Left renal cortex interstitium (tissue), 4 donors: ENCODE data around the gene FREY1. TPM values are rescaled to one million over a fixed set of nuclear protein-coding genes. Genes with fewer than 3 reads are reported as not detected.
"Not testable (repeated sequence)": the region's sequence is repeated elsewhere in the genome, so short reads cannot be mapped to it uniquely, and the experiment has no call there.

Experiments
- DNase-seq, 4 donors: peaks; one replicate each; pipeline ENCODE4 v3.0.0-alpha.2; 2013; ENCODE audit warnings: low read depth in 4 of 4, low spot score in 2 of 4, missing footprints in 1 of 4
- polyA plus RNA-seq, 4 donors: library from polyadenylated mRNA; unstranded; fragments of 120-200 nt; gene quantifications; one replicate each; pipeline ENCODE4 v1.2.1, GENCODE V29; 2013; ENCODE audit not compliant: insufficient read length in 4 of 4

Gene FREY1
- polyA plus RNA-seq, 4 donors: 0.31 to 1.4 (median 0.49) TPM; not detected in 1

- DNase-seq: peak; percentile 88 to 94 (median 92)
Measured at GRCh38 chr11:45917623-45918330, 10.7 kb upstream of the FREY1 start, which contains the start of gene PEX16. TSS of gene PEX16 (minus strand) at chr11:45917877. CDS start at chr11:45917811, 66 bp downstream.

- DNase-seq: no peak
Measured at GRCh38 chr11:45917286-45917622, 10.2 kb upstream of the FREY1 start.

GRCh38 chr11:45915446-45915845 is 8.4 kb upstream of the FREY1 start:
- no peak for DNase-seq

- DNase-seq: no peak
Measured at GRCh38 chr11:45913942-45914635, 7.0 kb upstream of the FREY1 start.

GRCh38 chr11:45913514-45913913 is 6.4 kb upstream of the FREY1 start:
- DNase-seq: no peak

GRCh38 chr11:45910623-45911022 is 3.6 kb upstream of the FREY1 start:
- DNase-seq: no peak

GRCh38 chr11:45909594-45910475 is 2.8 kb upstream of the FREY1 start:
- no peak for DNase-seq

GRCh38 chr11:45907911-45908370 is 870 bp upstream of the FREY1 start:
- DNase-seq: no peak

GRCh38 chr11:45906096-45906682 is 882 bp downstream of the FREY1 start:
- no peak for DNase-seq

GRCh38 chr11:45905576-45905975 is 1.5 kb downstream of the FREY1 start:
- DNase-seq: not testable (repeated sequence)

GRCh38 chr11:45905095-45905494 is 2.0 kb downstream of the FREY1 start:
- no peak for DNase-seq

GRCh38 chr11:45904309-45904915 is 2.7 kb downstream of the FREY1 start:
- no peak for DNase-seq

GRCh38 chr11:45902452-45903380 is 4.4 kb downstream of the FREY1 start:
- DNase-seq: no peak

- DNase-seq: no peak
Measured at GRCh38 chr11:45901626-45902025, 5.4 kb downstream of the FREY1 start.

GRCh38 chr11:45900916-45901617 is 6.0 kb downstream of the FREY1 start:
- DNase-seq: no peak

- DNase-seq: not testable (repeated sequence)
Measured at GRCh38 chr11:45900175-45900800, 6.8 kb downstream of the FREY1 start.

- peak in 3 of 4 donors; percentile 59 to 80 (median 78) for DNase-seq
Measured at GRCh38 chr11:45899448-45900174, 7.5 kb downstream of the FREY1 start.
